Left ventricle myocardium superior (tissue), 1 donor: ENCODE data around the gene CD81. TPM values are rescaled to one million over a fixed set of nuclear protein-coding genes. Genes with fewer than 3 reads are reported as not detected.

Experiments
- ATAC-seq: fragments of 200-7000 bp; cut with Tn5 transposase; one replicate; pipeline ENCODE4 v1.9.1; 2020; ENCODE audit warnings: mild to moderate bottlenecking, moderate library complexity
- DNase-seq: peaks from one replicate; pipeline ENCODE4 v3.0.0-alpha.2; 2020
- intact Hi-C: fragments of 100-400 bp; cut with micrococcal nuclease; formaldehyde crosslinking; loops from one replicate; pipeline ENCODE4 v1.11.0; 2022
- total RNA-seq: library from RNA; stranded (reverse); fragmentation: NEBNext Ultra II Directional; extraction: Animal tissue kit (Norgen Biotek cat#: 25700); gene quantifications from one replicate; pipeline ENCODE4 v1.2.1, GENCODE V29; 2021
- donor health status: DM: no; HTN: yes; CAD: no; lungs with severe emphysema.

CD81 gene
- total RNA-seq, 1 donor from 2014 or later: 653 TPM

DNA sequence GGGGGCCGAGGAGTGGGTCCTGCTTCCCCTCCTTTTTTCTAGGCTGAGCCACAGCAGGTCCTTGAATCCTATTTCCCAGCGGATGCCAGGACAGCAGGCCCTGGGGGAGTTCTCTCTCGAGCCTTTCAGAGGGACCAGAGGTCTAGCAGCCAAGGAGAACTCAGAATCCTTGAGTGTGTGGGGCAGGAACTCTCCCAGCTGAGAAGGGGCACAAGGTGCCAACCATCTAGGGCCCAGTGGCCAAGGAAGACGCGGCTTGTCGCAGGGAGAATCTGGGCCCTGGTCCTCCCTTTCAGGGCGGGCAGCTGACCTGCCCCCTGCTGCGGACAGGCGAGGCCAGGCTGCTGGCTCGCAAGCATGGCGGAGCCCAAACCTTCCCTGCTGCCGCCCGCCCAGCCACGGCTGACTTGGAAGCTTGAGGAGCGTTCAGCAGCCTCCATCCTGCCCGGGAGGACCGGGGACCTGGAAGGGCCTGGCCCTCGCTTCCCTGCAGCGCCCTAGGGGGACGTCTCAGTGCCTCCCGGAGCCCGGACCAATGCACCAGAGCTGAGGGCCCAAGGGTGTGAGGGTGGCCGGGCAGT, 22.5 kb downstream of the CD81 start:
- DNase-seq (no peak), ATAC-seq (no peak)
- intact Hi-C loops: no loop called here

GRCh38 chr11:2400069-2400761, 23.1 kb downstream of the CD81 start, which contains the start of gene TSSC4:
TSSC4 (plus strand) TSS chr11:2400750; CDS start chr11:2402634, 1,884 bp downstream.
- intact Hi-C loops: no loop called here
- DNase-seq (peak; percentile 100), ATAC-seq (peak; percentile 92)

- intact Hi-C loops: no loop called here
- DNase-seq (no peak), ATAC-seq (peak; percentile 6)
These were observed 23.8 kb downstream of the CD81 start for GRCh38 chr11:2400762-2401435.

GRCh38 chr11:2401436-2401984, 24.4 kb downstream of the CD81 start:
- intact Hi-C loops: no loop called here
- no peak for ATAC-seq
- DNase-seq: no peak

GRCh38 chr11:2402106-2402505, 25.0 kb downstream of the CD81 start:
- DNase-seq (no peak), ATAC-seq (no peak)
- intact Hi-C loops: no loop called here

DNA sequence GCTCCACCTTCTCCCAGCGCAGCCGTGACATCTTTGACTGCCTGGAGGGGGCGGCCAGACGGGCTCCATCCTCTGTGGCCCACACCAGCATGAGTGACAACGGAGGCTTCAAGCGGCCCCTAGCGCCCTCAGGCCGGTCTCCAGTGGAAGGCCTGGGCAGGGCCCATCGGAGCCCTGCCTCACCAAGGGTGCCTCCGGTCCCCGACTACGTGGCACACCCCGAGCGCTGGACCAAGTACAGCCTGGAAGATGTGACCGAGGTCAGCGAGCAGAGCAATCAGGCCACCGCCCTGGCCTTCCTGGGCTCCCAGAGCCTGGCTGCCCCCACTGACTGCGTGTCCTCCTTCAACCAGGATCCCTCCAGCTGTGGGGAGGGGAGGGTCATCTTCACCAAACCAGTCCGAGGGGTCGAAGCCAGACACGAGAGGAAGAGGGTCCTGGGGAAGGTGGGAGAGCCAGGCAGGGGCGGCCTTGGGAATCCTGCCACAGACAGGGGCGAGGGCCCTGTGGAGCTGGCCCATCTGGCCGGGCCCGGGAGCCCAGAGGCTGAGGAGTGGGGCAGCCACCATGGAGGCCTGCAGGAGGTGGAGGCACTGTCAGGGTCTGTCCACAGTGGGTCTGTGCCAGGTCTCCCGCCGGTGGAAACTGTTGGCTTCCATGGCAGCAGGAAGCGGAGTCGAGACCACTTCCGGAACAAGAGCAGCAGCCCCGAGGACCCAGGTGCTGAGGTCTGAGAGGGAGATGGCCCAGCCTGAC, 26.0 kb downstream of the CD81 start:
- DNase-seq: no peak
- intact Hi-C loops: no loop called here

DNA sequence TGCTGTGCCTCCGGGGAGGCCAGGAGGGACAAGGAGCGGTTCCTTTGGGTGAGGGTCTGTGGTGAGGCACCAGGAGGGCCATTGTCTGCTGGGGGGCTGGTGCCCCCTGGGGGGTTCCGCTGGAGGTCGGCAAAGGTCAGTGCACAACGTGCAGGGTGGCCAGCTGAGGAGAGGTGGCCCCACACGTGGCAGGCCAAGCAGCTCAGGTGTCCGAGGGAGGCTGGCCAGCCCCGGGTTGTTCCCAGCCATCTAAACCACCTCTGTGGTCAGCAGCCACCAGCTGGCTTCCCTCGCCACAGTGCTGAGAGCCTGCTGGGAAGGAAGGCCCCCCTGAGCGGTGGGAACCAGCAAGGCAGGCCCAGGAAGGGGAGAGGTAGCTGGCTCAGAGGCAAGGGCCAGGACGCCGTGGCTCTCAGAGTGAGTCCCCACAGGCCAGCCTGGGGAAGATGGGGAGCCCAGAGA, 27.7 kb downstream of the CD81 start:
- ATAC-seq: no peak
- intact Hi-C loops: no loop called here
- DNase-seq: no peak

More for the DNA sequence above, 26.0 kb downstream of the CD81 start:
- no peak for ATAC-seq

DNA sequence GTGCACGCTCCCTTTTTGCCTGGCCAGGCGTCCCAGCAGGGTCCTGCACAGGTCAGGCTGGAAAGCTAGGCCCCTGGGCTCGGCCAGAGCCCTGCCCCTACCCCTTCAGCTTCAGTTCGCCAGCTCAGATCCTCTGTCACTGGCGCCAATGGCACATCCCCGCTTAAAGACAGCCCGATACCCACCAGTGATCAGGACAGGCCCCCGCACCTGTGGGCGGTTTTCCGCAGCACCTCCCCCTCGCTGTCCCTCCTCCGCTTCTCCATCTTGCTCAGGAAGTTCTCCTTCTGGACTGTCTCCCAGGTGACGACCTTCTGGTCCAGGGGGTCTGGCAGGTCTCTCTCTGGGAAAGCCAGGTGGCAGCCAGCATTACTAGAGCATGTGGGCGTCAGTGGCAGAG, 29.3 kb downstream of the CD81 start:
- intact Hi-C loops: no loop called here
- DNase-seq (no peak), ATAC-seq (no peak)

DNA sequence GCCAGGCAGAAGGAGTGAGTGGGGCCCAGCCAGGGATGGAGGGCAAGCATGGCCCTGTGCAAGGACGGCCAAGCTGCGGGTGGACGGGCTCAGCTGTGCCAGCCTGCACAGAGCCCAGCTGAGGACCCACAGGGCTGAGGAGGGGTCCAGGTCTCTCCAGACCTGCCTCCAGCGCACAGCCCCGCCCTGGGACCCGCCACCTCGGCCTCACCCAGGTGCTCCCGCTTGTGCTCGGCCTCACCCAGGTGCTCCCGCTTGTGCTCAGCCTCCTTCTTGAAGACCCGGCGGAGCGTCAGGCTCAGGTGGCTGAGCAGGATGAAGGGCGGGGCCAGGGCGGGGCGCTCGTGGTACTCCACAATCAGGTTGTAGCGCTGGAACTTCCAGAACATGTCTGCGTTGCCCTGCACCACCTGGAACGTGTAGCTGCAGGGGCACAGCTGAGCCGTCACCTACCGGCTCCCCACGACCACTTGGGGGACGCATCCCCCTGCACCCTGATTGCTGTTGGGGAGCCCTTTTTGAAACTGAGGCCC, 29.8 kb downstream of the CD81 start:
- DNase-seq (no peak), ATAC-seq (no peak)
- intact Hi-C loops: no loop called here

- no peak for ATAC-seq
- intact Hi-C loops: no loop called here
These were observed 31.6 kb downstream of the CD81 start for GRCh38 chr11:2408671-2409070.

GRCh38 chr11:2409126-2409525, 32.0 kb downstream of the CD81 start:
- ATAC-seq (no peak), DNase-seq (no peak)
- intact Hi-C loops: no loop called here

More at GRCh38 chr11:2408671-2409070, 31.6 kb downstream of the CD81 start:
- no peak for DNase-seq

- DNase-seq: no peak
- intact Hi-C loops: loop anchor here (10.0 kb wide), 1 partner anchor 215 kb away; no protein-coding TSS in a partner anchor
- ATAC-seq: no peak
These were observed 32.7 kb downstream of the CD81 start for GRCh38 chr11:2409611-2410468.

- DNase-seq (no peak), ATAC-seq (no peak)
- intact Hi-C loops: loop anchor here (10.0 kb wide), 1 partner anchor 216 kb away; no protein-coding TSS in a partner anchor
These were observed 33.5 kb downstream of the CD81 start for GRCh38 chr11:2410616-2411015.

DNA sequence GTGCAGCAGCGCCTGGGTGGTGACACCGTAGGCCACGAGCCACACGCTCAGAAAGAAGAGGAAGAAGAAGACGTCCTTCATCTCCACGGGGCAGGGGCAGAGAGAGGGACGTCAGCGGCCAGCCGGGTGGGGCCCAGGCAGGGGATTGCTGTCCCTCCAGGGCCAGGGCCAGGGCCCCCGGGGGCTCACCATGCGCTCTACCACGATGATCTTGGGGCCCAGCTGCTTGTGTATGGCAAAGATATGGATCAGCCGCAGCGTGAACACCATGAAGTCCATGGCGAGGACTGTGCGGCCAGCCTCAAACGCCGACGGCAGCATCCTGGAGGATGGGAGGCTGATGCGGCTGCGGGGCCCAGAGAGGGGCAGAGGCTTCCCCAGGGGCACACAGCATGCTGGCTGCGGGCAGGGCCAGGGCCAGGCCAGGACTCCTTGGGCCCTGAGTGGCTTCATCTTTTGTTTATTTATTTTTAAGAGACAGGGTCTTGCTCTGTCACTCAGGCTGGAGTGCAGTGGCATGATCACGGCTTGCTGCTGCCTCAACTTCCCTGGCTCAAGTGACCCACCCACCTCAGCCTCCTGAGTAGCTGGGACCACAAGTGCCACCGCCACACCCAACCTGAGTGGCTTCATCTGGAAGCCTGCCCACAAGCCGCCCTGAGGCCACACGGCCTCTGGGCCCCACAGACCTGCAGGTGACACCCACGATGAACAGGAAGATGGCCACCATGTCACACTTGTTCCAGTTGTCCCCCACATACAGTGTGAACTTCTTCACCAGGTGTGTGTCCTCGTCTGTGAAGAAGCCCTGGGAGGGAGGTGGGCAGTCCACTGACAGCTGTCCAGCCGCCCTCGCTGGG, 34.6 kb downstream of the CD81 start:
- intact Hi-C loops: loop anchor here (10.0 kb wide), 1 partner anchor 217 kb away; no protein-coding TSS in a partner anchor
- ATAC-seq (no peak), DNase-seq (no peak)

GRCh38 chr11:2412323-2412722, 35.2 kb downstream of the CD81 start:
- intact Hi-C loops: loop anchor here (10.0 kb wide), 1 partner anchor 218 kb away; no protein-coding TSS in a partner anchor
- DNase-seq (no peak), ATAC-seq (no peak)

GRCh38 chr11:2413742-2414579, 36.9 kb downstream of the CD81 start:
- DNase-seq (no peak), ATAC-seq (no peak)
- intact Hi-C loops: loop anchor here (10.0 kb wide), 1 partner anchor 219 kb away; no protein-coding TSS in a partner anchor
